AG04450 (cell line): ENCODE data around the gene CES2. TPM values are rescaled to one million over a fixed set of nuclear protein-coding genes. Genes with fewer than 3 reads are reported as not detected.

ENCODE experiments used
- CTCF ChIA-PET: fragments of 300-600, 350-600 bp; formaldehyde crosslinking; extraction: SDS; loops from one replicate; lab custom pipeline; 2022; ENCODE audit warnings: antibody characterized with exemption, inconsistent platforms; lab: Charles Lee
- POLR2A ChIA-PET: fragments of 350-600 bp; formaldehyde crosslinking; extraction: SDS; loops from one replicate; lab custom pipeline; 2021; ENCODE audit warnings: antibody characterized with exemption, inconsistent platforms; lab: Yijun Ruan, JAX
- DNase-seq: peaks from one replicate; pipeline ENCODE4 v3.0.0-alpha.2; 2011; ENCODE audit warnings: low read depth, low spot score
- H3K27ac ChIP-seq: one replicate; pipeline ENCODE4 v1.5.1; 2012; ENCODE audit warnings: low read depth, low read length, control low read depth
- H3K27me3 ChIP-seq: one replicate; pipeline ENCODE4 v1.6.0; 2012; ENCODE audit warnings: low read length; ENCODE audit not compliant: control insufficient read depth, insufficient read depth
- H3K4me3 ChIP-seq: 2 replicates; pipeline ENCODE4 v1.5.1; 2011; ENCODE audit warnings: mild to moderate bottlenecking, low read depth, low read length, control low read depth
- H3K9me3 ChIP-seq: 2 replicates; pipeline ENCODE4 v1.5.1; 2012; ENCODE audit warnings: low read length; ENCODE audit not compliant: control insufficient read depth, insufficient read depth
- CTCF ChIP-seq: IDR thresholded peaks from 2 replicates; pipeline ENCODE4 v1.5.1; 2011; ENCODE audit warnings: low read depth, low read length, control low read depth, inconsistent platforms
- polyA plus RNA-seq: library from polyadenylated mRNA; depleted of rRNA; stranded (reverse); fragments of >200 nt; gene quantifications from 2 replicates; pipeline ENCODE4 v1.2.3, GENCODE V29; 2011

The CES2 gene
- polyA plus RNA-seq, 1 experiment = 20.7 TPM

DNA sequence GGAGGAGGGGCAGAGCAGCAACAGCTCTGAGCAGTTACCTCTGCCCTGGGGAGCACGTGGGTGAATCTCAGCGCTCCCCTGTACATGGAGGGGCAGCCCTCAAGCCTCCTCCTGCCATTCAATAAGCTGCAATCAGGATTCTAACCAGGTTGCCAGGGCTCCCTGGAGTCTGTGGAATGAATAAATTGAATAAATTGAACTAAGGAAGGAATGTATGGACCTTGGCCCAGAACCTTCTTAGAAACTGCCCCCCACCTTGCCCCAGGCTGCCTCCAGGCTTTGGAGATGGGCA, 15.1 kb upstream of the CES2 start:
- Histone ChIP-seq H3K27me3 (peaks cover 42% of the 10 kb centered on the region), H3K27ac (no peak overlapping the region), H3K9me3 (peaks cover 2% of the 10 kb centered on the region; the same call in 1 of the 2 replicates), H3K4me3 (no peak overlapping the region)
- TF ChIP-seq CTCF = no peak
- DNase-seq = no peak
- POLR2A ChIA-PET = interaction anchor here (1.1 kb wide), 1 partner anchor 13 kb away, joined by 3 read pairs; no protein-coding TSS in a partner anchor
- CTCF ChIA-PET = interaction anchor here (0.5 to 3.4 kb wide), 4 partner anchors 10 to 482 kb away, joined by 4 to 11 read pairs (median 8); no protein-coding TSS in a partner anchor

- peaks cover 2% of the 10 kb centered on the region; the same call in 1 of the 2 replicates for H3K9me3 ChIP-seq
Observed at GRCh38 chr16:66920924-66921680, 14.2 kb upstream of the CES2 start.

GRCh38 chr16:66921729-66922450, 13.4 kb upstream of the CES2 start:
- no peak for DNase-seq
- ChIA-PET CTCF (interaction anchor here (1.0 to 3.4 kb wide), 2 partner anchors 12 to 53 kb away, joined by 3 to 11 read pairs; no protein-coding TSS in a partner anchor), POLR2A (no interaction called here)
- Histone ChIP-seq H3K27me3 (peaks cover 33% of the 10 kb centered on the region), H3K4me3 (no peak overlapping the region), H3K9me3 (peaks cover 2% of the 10 kb centered on the region; the same call in 1 of the 2 replicates), H3K27ac (no peak overlapping the region)
- no peak for TF ChIP-seq CTCF

More at GRCh38 chr16:66920924-66921680, 14.2 kb upstream of the CES2 start:
- ChIA-PET POLR2A (no interaction called here), CTCF (interaction anchor here (0.5 to 3.4 kb wide), 4 partner anchors 12 to 482 kb away, joined by 3 to 11 read pairs (median 5); no protein-coding TSS in a partner anchor)
- peaks cover 39% of the 10 kb centered on the region for H3K27me3 ChIP-seq
- no peak for DNase-seq
- H3K4me3 ChIP-seq = no peak overlapping the region
- no peak for TF ChIP-seq CTCF
- H3K27ac ChIP-seq = no peak overlapping the region

DNA sequence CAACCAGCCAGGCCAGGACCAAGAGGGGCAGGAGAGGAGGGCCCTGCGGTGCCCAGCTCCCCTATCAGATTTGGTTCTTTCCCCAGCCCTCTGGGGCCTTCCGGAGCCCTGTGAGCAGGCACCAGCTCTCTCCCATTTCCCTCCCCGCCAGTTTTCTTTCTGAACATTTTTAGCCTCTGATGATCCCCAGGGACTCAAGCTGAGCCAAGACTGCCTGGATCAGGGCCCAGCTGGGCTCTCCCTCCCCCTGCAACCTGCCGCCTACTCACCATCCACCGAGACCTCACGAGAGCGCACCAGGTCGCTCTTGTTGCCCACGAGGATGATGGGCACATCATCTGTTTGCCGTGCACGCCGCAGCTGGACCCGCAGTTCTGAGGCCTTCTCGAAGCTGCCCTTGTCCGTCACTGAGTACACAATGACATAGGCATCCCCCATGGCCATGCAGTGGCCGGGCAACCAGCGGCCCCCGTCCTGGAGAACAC, 12.0 kb upstream of the CES2 start:
- H3K27me3 ChIP-seq = peaks cover 28% of the 10 kb centered on the region
- no peak overlapping the region for H3K4me3 ChIP-seq
- CTCF ChIA-PET = interaction anchor here (1.3 to 3.4 kb wide), 2 partner anchors 14 to 28 kb away, joined by 3 to 11 read pairs; no protein-coding TSS in a partner anchor
- no peak for DNase-seq
- H3K27ac ChIP-seq = no peak overlapping the region
- no peak for TF ChIP-seq CTCF
- POLR2A ChIA-PET = no interaction called here
- H3K9me3 ChIP-seq = peaks cover 2% of the 10 kb centered on the region; the same call in 1 of the 2 replicates
